Muscle of leg (tissue), 11 donors: ENCODE measurements around the gene RIBC2. TPM values are rescaled to one million over a fixed set of nuclear protein-coding genes. Genes with fewer than 3 reads are reported as not detected.
"Not testable (repeated sequence)": the region's sequence is repeated elsewhere in the genome, so short reads cannot be mapped to it uniquely, and the experiment has no call there.

Source experiments
- DNase-seq: peaks from one replicate; pipeline ENCODE4 v3.0.0; 2013
- H3K27ac ChIP-seq: one replicate; pipeline ENCODE4 v1.5.1; 2013; ENCODE audit warnings: mild to moderate bottlenecking, low read length, control low read depth
- H3K27me3 ChIP-seq: one replicate; pipeline ENCODE4 v1.6.1; 2013; ENCODE audit warnings: low read length; ENCODE audit not compliant: control insufficient read depth, insufficient read depth
- H3K36me3 ChIP-seq: one replicate; pipeline ENCODE4 v1.6.1; 2013; ENCODE audit warnings: low read length; ENCODE audit not compliant: control insufficient read depth, insufficient read depth
- H3K4me1 ChIP-seq: one replicate; pipeline ENCODE4 v1.6.1; 2013; ENCODE audit warnings: low read length; ENCODE audit not compliant: control insufficient read depth, insufficient read depth
- H3K4me3 ChIP-seq: one replicate; pipeline ENCODE4 v1.5.1; 2013; ENCODE audit warnings: low read length, control low read depth
- H3K9me3 ChIP-seq: replicated peaks from 2 replicates; pipeline ENCODE4 v1.6.1; 2013; ENCODE audit warnings: low read depth, low read length; ENCODE audit not compliant: control insufficient read depth
- WGBS: methylation state at CpG from one replicate; pipeline ENCODE4 v1.1.5; 2013; ENCODE audit warnings: missing lambda C conversion rate; ENCODE audit not compliant: insufficient coverage; 5-methylcytosine and 5-hydroxymethylcytosine counted together
- polyA plus RNA-seq, 8 donors: library from polyadenylated mRNA; unstranded; fragments of 120-200 nt; gene quantifications; one replicate each; pipeline versions ENCODE4 v1.2.1 to v1.2.3, GENCODE V29; 2013; ENCODE audit warnings: inconsistent platforms in 1 of 8, low replicate concordance in 1 of 8; ENCODE audit not compliant: insufficient read length in 8 of 8, insufficient read depth in 1 of 8
- total RNA-seq: library from RNA; stranded (reverse); fragments of 120-200 nt; gene quantifications from one replicate; pipeline ENCODE4 v1.2.4, GENCODE V29; 2013

RIBC2 gene
- total and polyA plus RNA-seq, 9 donors, result 1.4 to 3.2 (median 2.5) TPM

DNA sequence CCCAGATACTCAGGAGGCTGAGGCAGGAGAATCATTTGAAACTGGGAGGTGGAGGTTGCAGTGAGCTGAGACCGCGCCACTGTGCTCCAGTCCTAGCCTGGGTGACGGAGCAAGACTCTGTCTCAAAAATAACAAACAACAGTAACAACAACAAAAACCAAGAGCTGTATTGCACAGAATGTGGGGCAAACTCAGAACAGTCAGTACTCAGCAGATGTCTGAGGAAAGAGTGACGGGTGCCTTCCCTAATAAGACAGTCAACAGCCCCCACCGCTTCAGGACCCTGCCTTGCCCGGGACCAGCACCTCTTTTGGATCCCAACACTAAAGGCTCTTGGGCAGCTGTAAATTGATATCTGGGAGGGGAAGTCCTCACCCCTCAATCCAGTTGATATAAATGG, 40.3 kb downstream of the RIBC2 start:
- DNase-seq, result no peak
- Histone ChIP-seq H3K27ac (no peak overlapping the region), H3K27me3 (no peaks in the 10 kb centered on the region), H3K36me3 (no peaks in the 10 kb centered on the region), H3K4me1 (peaks cover 48% of the 10 kb centered on the region), H3K4me3 (no peak overlapping the region), H3K9me3 (no peaks in the 10 kb centered on the region)
- WGBS, result no CpG with 5 or more reads among the region's 6 CpGs

DNA sequence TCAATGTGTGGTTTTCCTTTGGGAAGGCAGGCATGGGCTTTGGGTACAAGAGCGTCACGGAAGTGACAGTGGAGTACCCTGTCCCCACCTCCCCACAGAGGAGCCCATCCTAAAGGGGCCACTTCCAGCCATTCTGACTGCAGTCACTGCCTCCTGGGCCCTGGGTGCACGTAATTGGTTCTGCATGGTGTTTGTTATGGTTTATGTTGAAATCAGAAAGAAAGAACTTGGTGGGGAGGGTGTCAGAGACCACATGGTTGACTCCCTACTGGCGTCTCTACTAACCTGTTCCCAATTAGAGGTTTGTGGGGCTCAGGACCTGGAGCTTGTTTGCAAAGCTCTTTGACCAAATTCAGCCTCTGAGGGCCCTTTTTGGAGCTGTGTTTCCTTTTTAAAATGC, 40.8 kb downstream of the RIBC2 start:
- WGBS, result no CpG with 5 or more reads among the region's 4 CpGs
- Histone ChIP-seq H3K4me1 (peaks cover 49% of the 10 kb centered on the region), H3K9me3 (no peaks in the 10 kb centered on the region), H3K36me3 (no peaks in the 10 kb centered on the region), H3K27me3 (no peaks in the 10 kb centered on the region), H3K27ac (peak overlapping the region; percentile 38), H3K4me3 (no peak overlapping the region)
- DNase-seq, result no peak

- 47% methylated on average over 14 of the region's 14 CpGs for WGBS
- Histone ChIP-seq H3K4me3 (no peak overlapping the region), H3K36me3 (no peaks in the 10 kb centered on the region), H3K4me1 (peaks cover 56% of the 10 kb centered on the region), H3K27me3 (no peaks in the 10 kb centered on the region), H3K9me3 (no peaks in the 10 kb centered on the region), H3K27ac (peak overlapping the region; percentile 37)
- DNase-seq, result no peak
Measured at GRCh38 chr22:45455212-45455611, 41.7 kb downstream of the RIBC2 start.

DNA sequence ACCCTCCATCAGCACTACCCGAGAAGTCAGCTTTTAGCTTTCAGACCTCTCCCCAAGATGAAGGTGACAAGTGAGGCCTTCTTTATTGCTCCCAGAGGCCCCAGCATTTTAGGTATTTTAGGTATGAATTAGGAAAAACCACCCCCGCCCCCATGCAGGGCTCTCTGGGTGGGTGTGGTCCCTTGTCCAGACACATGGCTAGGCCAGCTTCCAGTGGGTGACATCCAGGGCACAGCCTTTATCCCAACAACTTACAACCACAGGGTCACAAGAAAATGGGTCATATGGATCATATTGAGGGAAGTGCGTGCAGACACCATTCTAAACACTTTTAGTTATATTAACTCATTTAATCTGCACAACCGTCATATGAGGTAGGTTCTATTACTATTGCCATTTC, 42.1 kb downstream of the RIBC2 start:
- no peak for DNase-seq
- H3K36me3 ChIP-seq, result no peaks in the 10 kb centered on the region
- no CpG with 5 or more reads among the region's 4 CpGs for WGBS
- H3K9me3 ChIP-seq, result no peaks in the 10 kb centered on the region
- H3K27me3 ChIP-seq, result peaks cover 2% of the 10 kb centered on the region
- no peak overlapping the region for H3K4me3 ChIP-seq
- H3K27ac ChIP-seq, result peak overlapping the region; percentile 37
- H3K4me1 ChIP-seq, result peaks cover 57% of the 10 kb centered on the region

GRCh38 chr22:45456811-45457210, 43.3 kb downstream of the RIBC2 start:
- Histone ChIP-seq H3K4me3 (no peak overlapping the region), H3K27me3 (peaks cover 2% of the 10 kb centered on the region), H3K9me3 (no peaks in the 10 kb centered on the region), H3K27ac (no peak overlapping the region), H3K36me3 (no peaks in the 10 kb centered on the region), H3K4me1 (peaks cover 52% of the 10 kb centered on the region)
- 88% methylated on average over 8 of the region's 8 CpGs for WGBS
- no peak for DNase-seq

GRCh38 chr22:45458532-45458931, 45.0 kb downstream of the RIBC2 start:
- no peaks in the 10 kb centered on the region for H3K9me3 ChIP-seq
- DNase-seq, result no peak
- peaks cover 2% of the 10 kb centered on the region for H3K27me3 ChIP-seq
- no peaks in the 10 kb centered on the region for H3K36me3 ChIP-seq
- 95% methylated on average over 9 of the region's 13 CpGs for WGBS
- no peak overlapping the region for H3K27ac ChIP-seq
- no peak overlapping the region for H3K4me3 ChIP-seq
- H3K4me1 ChIP-seq, result peaks cover 36% of the 10 kb centered on the region

GRCh38 chr22:45459235-45459634, 45.7 kb downstream of the RIBC2 start:
- H3K36me3 ChIP-seq, result no peaks in the 10 kb centered on the region
- H3K4me1 ChIP-seq, result peaks cover 29% of the 10 kb centered on the region
- no peak for DNase-seq
- WGBS, result 86% methylated on average over 7 of the region's 8 CpGs
- peaks cover 2% of the 10 kb centered on the region for H3K27me3 ChIP-seq
- H3K9me3 ChIP-seq, result no peaks in the 10 kb centered on the region
- no peak overlapping the region for H3K4me3 ChIP-seq
- no peak overlapping the region for H3K27ac ChIP-seq

GRCh38 chr22:45460288-45461109, 47.0 kb downstream of the RIBC2 start:
- Histone ChIP-seq H3K36me3 (no peaks in the 10 kb centered on the region), H3K27me3 (peaks cover 2% of the 10 kb centered on the region), H3K4me1 (peaks cover 19% of the 10 kb centered on the region), H3K9me3 (no peaks in the 10 kb centered on the region), H3K27ac (peak overlapping the region; percentile 78), H3K4me3 (no peak overlapping the region)
- peak; percentile 99 for DNase-seq
- 16% methylated on average over 8 of the region's 14 CpGs for WGBS

DNA sequence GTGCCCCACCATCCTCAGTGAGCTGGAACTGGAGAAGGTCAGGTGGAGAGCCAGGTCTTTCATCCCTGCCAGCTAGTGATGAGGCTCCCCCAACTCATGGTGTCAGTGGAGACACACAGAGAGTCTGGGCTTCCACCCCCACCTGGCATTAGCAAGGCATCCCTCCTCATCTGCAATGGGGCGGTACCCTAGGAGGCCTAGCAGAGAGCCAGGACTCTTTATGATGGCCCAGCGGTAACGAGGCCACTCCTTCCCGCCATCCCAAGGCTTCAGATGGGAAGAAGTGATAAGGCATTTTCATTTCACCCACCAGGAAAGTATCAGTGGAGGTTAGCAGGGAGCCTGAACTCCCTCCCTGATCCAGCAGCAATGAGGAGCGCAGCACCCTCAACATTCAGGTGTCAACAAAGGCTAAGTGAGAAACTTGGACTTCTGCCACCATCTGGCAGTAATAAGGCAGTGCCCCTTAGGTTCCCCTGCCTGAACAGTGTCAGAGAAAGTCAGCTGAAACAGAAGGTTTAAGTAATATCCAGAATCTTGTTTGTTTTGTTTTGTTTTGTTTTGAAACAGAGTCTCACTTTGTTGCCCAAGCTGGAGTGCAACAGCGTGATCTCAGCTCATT, 48.7 kb downstream of the RIBC2 start:
- 92% methylated on average over 2 of the region's 6 CpGs for WGBS
- H3K4me1 ChIP-seq, result peaks cover 17% of the 10 kb centered on the region
- no peaks in the 10 kb centered on the region for H3K36me3 ChIP-seq
- no peak overlapping the region for H3K27ac ChIP-seq
- H3K27me3 ChIP-seq, result peaks cover 2% of the 10 kb centered on the region
- DNase-seq, result no peak
- no peaks in the 10 kb centered on the region for H3K9me3 ChIP-seq
- no peak overlapping the region for H3K4me3 ChIP-seq

GRCh38 chr22:45463691-45464090, 50.2 kb downstream of the RIBC2 start:
- not testable (repeated sequence) for H3K27me3 ChIP-seq, H3K4me3 ChIP-seq, H3K36me3 ChIP-seq, H3K27ac ChIP-seq, DNase-seq, H3K9me3 ChIP-seq
- H3K4me1 ChIP-seq, result peaks cover 20% of the 10 kb centered on the region
- WGBS, result 94% methylated on average over 2 of the region's 3 CpGs
